Left lung (tissue), 10 donors: ENCODE data around the gene TENM4. TPM values are rescaled to one million over a fixed set of nuclear protein-coding genes. Genes with fewer than 3 reads are reported as not detected.

Experiments used
- ATAC-seq: fragments of 200-7000 bp; cut with Tn5 transposase; one replicate; pipeline ENCODE4 v1.9.1; 2020; ENCODE audit warnings: moderate library complexity
- DNase-seq, 4 donors: peaks; one replicate each; pipeline ENCODE4 v3.0.0-alpha.2; 2013 to 2020
- H3K27ac ChIP-seq, 2 donors: fragments of 200-600 bp; sonication (generic) in 1 of 2; one replicate each; pipeline versions ENCODE4 v1.5.0 to v1.8.0; 2020 to 2021
- H3K27me3 ChIP-seq, 2 donors: fragments of 200-600 bp; sonication (generic) in 1 of 2; one replicate each; pipeline versions ENCODE4 v1.5.0 to v1.8.0; 2020 to 2021
- H3K36me3 ChIP-seq, 2 donors: fragments of 200-600 bp; sonication (generic) in 1 of 2; one replicate each; pipeline versions ENCODE4 v1.5.0 to v1.8.0; 2020 to 2021
- H3K4me1 ChIP-seq, 2 donors: fragments of 200-600 bp; one replicate each; pipeline ENCODE4 v1.8.0; 2021
- H3K4me3 ChIP-seq, 2 donors: fragments of 200-600 bp; sonication (generic) in 1 of 2; one replicate each; pipeline versions ENCODE4 v1.5.0 to v1.8.0; 2020 to 2021; ENCODE audit warnings: mild to moderate bottlenecking in 1 of 2
- H3K9me3 ChIP-seq, 2 donors: fragments of 200-600 bp; sonication (generic) in 1 of 2; one replicate each; pipeline versions ENCODE4 v1.5.0 to v1.8.0; 2020 to 2021
- intact Hi-C, 2 donors: fragments of 100-400 bp; cut with DNase I; formaldehyde crosslinking; loops; one replicate each; pipeline versions ENCODE4 v1.11.2 to v1.14.2; 2022
- polyA plus RNA-seq, 6 donors: library from polyadenylated mRNA; unstranded; fragments of 120-200 nt; gene quantifications; one replicate each; pipeline ENCODE4 v1.2.1, GENCODE V29; 2013; ENCODE audit not compliant: insufficient read length in 6 of 6
- total RNA-seq, 2 donors: library from RNA; stranded (reverse); fragmentation: NEBNext Ultra II Directional; extraction: Animal tissue kit (Norgen Biotek cat#: 25700); gene quantifications; one replicate each; pipeline ENCODE4 v1.2.1, GENCODE V29; 2021
- TF ChIP-seq, protein P1 (sequence below), 2 donors: fragments of 200-600 bp; sonication (generic) in 1 of 2; IDR thresholded peaks; one replicate each; pipeline versions ENCODE4 v1.5.0 to v1.8.0; 2021; ENCODE audit warnings: antibody characterized with exemption in 2 of 2
- donor health status: DM: no; HTN: yes; CAD: no.
- donor health status: DM: no; HTN: no; CAD: no.

Gene TENM4
- total and polyA plus RNA-seq, 8 donors = 3.4 to 7.1 (median 5.2) TPM

DNA sequence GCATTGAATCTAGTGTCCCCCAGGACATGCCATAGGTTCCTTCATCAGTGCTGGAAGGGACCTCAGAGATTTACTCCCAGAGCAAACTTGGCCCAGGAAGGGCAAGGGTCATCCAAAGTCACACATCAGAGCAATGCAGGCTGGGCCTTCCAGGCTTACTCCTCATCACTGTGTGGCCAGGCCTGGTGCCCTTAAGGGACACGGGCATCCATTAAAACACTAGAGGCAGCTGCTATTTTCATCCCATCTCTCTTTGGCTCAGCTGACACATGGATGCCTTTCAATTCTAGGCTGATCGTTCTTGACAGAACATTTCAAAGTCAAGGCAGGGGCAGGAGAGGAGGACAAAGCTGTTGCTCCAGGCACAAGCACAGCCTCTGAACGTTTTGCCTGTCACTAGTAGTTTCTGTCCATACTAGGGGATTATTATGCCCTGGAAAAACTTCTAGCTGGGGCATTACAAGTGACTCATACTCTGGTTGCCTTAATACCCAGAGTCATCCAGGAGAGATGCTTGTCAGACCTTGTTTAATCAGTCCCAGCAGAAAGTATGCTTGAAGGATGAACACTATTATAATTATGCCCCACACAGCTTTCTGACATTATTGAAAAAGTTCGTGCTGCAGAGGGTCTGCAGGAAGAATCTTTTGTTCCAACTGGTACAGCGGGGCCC is 240.3 kb downstream of the TENM4 start:
- DNase-seq (no peak), ATAC-seq (no peak)
- no peaks in the 10 kb centered on the region for H3K4me1 ChIP-seq
- no peaks in the 10 kb centered on the region for H3K27me3 ChIP-seq
- intact Hi-C loops = no loop called here
- no peaks in the 10 kb centered on the region for H3K36me3 ChIP-seq
- H3K4me3 ChIP-seq = no peak overlapping the region
- no peak overlapping the region for H3K27ac ChIP-seq
- peaks cover 0 to 7% of the 10 kb centered on the region in 2 donors for H3K9me3 ChIP-seq
- TF ChIP-seq, protein P1, sequence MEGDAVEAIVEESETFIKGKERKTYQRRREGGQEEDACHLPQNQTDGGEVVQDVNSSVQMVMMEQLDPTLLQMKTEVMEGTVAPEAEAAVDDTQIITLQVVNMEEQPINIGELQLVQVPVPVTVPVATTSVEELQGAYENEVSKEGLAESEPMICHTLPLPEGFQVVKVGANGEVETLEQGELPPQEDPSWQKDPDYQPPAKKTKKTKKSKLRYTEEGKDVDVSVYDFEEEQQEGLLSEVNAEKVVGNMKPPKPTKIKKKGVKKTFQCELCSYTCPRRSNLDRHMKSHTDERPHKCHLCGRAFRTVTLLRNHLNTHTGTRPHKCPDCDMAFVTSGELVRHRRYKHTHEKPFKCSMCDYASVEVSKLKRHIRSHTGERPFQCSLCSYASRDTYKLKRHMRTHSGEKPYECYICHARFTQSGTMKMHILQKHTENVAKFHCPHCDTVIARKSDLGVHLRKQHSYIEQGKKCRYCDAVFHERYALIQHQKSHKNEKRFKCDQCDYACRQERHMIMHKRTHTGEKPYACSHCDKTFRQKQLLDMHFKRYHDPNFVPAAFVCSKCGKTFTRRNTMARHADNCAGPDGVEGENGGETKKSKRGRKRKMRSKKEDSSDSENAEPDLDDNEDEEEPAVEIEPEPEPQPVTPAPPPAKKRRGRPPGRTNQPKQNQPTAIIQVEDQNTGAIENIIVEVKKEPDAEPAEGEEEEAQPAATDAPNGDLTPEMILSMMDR (IDR thresholded peaks at IDR 0.05) = no peak

GRCh38 chr11:79199729-79200354 is 241.0 kb downstream of the TENM4 start:
- no peaks in the 10 kb centered on the region for H3K4me1 ChIP-seq
- DNase-seq (no peak), ATAC-seq (no peak)
- H3K27me3 ChIP-seq = no peaks in the 10 kb centered on the region
- no peak overlapping the region for H3K4me3 ChIP-seq
- H3K27ac ChIP-seq = no peak overlapping the region
- intact Hi-C loops = no loop called here
- no peaks in the 10 kb centered on the region for H3K36me3 ChIP-seq
- peaks cover 0 to 7% of the 10 kb centered on the region in 2 donors for H3K9me3 ChIP-seq
- TF ChIP-seq, protein P1 (IDR thresholded peaks at IDR 0.05) = no peak

GRCh38 chr11:79198898-79199250 is 242.0 kb downstream of the TENM4 start:
- Histone ChIP-seq H3K27me3 (no peaks in the 10 kb centered on the region), H3K9me3 (peaks cover 0 to 7% of the 10 kb centered on the region in 2 donors), H3K27ac (no peak overlapping the region), H3K4me3 (no peak overlapping the region), H3K36me3 (no peaks in the 10 kb centered on the region), H3K4me1 (no peaks in the 10 kb centered on the region)
- intact Hi-C loops = no loop called here
- ATAC-seq = peak; percentile 44
- no peak for DNase-seq
- TF ChIP-seq, protein P1 (IDR thresholded peaks at IDR 0.05) = no peak

DNA sequence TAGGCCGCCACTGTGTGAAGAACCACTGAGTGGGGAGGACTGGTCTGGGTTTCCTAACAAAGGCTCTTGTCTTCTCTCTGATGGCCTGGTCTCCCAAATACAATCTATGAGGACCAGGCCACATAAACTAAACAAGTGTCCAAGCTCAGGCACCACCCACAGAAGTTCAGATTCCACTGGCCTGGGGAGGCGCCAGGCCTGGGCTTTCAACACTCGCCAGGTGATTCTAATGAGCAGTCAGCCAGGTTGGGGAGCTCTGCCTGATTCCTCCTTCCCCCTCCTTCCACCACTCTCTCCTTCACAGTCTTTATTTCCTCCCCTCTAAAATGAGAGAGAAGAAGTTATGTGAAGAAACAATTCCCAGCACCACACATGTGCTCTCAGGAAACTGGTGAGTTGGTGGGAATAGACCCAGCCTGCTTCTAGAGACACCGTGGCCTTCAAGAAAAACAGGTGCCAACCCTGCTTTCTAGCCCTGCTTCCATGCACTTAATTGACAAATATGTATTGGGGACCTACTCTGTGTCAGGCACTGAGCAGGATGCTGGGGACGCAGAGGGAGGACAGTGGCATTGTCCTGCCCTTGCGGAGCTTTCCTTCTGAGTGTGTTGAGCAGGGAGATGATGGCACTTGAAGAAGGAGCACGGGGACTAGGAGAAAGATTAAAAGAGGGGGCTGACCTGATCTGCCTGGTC is 242.5 kb downstream of the TENM4 start:
- Histone ChIP-seq H3K27me3 (no peaks in the 10 kb centered on the region), H3K4me3 (no peak overlapping the region), H3K27ac (no peak overlapping the region), H3K36me3 (no peaks in the 10 kb centered on the region), H3K9me3 (peaks cover 0 to 7% of the 10 kb centered on the region in 2 donors), H3K4me1 (no peaks in the 10 kb centered on the region)
- intact Hi-C loops = no loop called here
- TF ChIP-seq, protein P1 (IDR thresholded peaks at IDR 0.05) = no peak
- ATAC-seq = no peak
- DNase-seq = no peak

- DNase-seq = no peak
- Histone ChIP-seq H3K4me3 (no peak overlapping the region), H3K27me3 (no peaks in the 10 kb centered on the region), H3K4me1 (no peaks in the 10 kb centered on the region), H3K9me3 (peaks cover 0 to 7% of the 10 kb centered on the region in 2 donors), H3K36me3 (no peaks in the 10 kb centered on the region), H3K27ac (no peak overlapping the region)
- TF ChIP-seq, protein P1 (IDR thresholded peaks at IDR 0.05) = no peak
- intact Hi-C loops = no loop called here
- ATAC-seq = no peak
Observed at GRCh38 chr11:79196950-79197349, 243.9 kb downstream of the TENM4 start.
